T follicular helper cell (primary cell): ENCODE data around the gene PGGHG.

Experiments used
- DNase-seq: peaks from one replicate; pipeline ENCODE4 v3.0.0-alpha.2; 2020; ENCODE audit warnings: low read depth

Gene PGGHG

GRCh38 chr11:285021-285893, 3.7 kb upstream of the PGGHG start:
- no peak for DNase-seq

- no peak for DNase-seq
Measured at GRCh38 chr11:285894-286220, 3.1 kb upstream of the PGGHG start.

GRCh38 chr11:286977-287820, 1.7 kb upstream of the PGGHG start:
- peak; percentile 77 for DNase-seq

- peak; percentile 67 for DNase-seq
Measured at GRCh38 chr11:287821-288477, 977 bp upstream of the PGGHG start.

GRCh38 chr11:289398-289711, 429 bp downstream of the PGGHG start:
- no peak for DNase-seq

GRCh38 chr11:289712-290620, 1.0 kb downstream of the PGGHG start:
- no peak for DNase-seq

GRCh38 chr11:290621-291231, 1.8 kb downstream of the PGGHG start:
- DNase-seq, result no peak

GRCh38 chr11:291281-292210, 2.6 kb downstream of the PGGHG start:
- no peak for DNase-seq

GRCh38 chr11:292211-293121, 3.5 kb downstream of the PGGHG start:
- DNase-seq, result no peak

- DNase-seq, result no peak
Measured at GRCh38 chr11:293271-293851, 4.4 kb downstream of the PGGHG start.

GRCh38 chr11:293852-294661, 5.1 kb downstream of the PGGHG start:
- no peak for DNase-seq

- no peak for DNase-seq
Measured at GRCh38 chr11:294780-295179, 5.9 kb downstream of the PGGHG start.

GRCh38 chr11:295351-296170, 6.6 kb downstream of the PGGHG start:
- no peak for DNase-seq

- no peak for DNase-seq
Measured at GRCh38 chr11:296171-297050, 7.5 kb downstream of the PGGHG start.

GRCh38 chr11:297051-297585, 8.2 kb downstream of the PGGHG start:
- no peak for DNase-seq
